Natural killer cell (primary cell): ENCODE measurements around the gene TMEM161B. TPM values are rescaled to one million over a fixed set of nuclear protein-coding genes. Genes with fewer than 3 reads are reported as not detected.
"Not testable (repeated sequence)": the region's sequence is repeated elsewhere in the genome, so short reads cannot be mapped to it uniquely, and the experiment has no call there.

Source experiments
- ATAC-seq, 3 donors: fragments of 150-1000 bp in 2 of 3; fragments of 200-7000 bp in 1 of 3; cut with Tn5 transposase; 1 replicate in 1 of 3; 2 replicates in 2 of 3; pipeline ENCODE4 v1.10.0; 2021; ENCODE audit warnings: mild to moderate bottlenecking in 2 of 3, moderate library complexity in 2 of 3
- DNase-seq, 2 donors: peaks; one replicate each; pipeline versions ENCODE4 v3.0.0 to v3.0.0-alpha.2; 2013 to 2021; ENCODE audit warnings: mixed read lengths in 1 of 2
- H3K27ac ChIP-seq: one replicate; pipeline ENCODE4 v1.5.1; 2013; ENCODE audit warnings: mild to moderate bottlenecking, low read length
- H3K27me3 ChIP-seq: one replicate; pipeline ENCODE4 v1.6.1; 2013; ENCODE audit warnings: low read length; ENCODE audit not compliant: control insufficient read depth, insufficient read depth
- H3K36me3 ChIP-seq: one replicate; pipeline ENCODE4 v1.6.1; 2013; ENCODE audit warnings: low read length; ENCODE audit not compliant: control insufficient read depth, insufficient read depth
- H3K4me1 ChIP-seq: one replicate; pipeline ENCODE4 v1.6.1; 2013; ENCODE audit warnings: low read length; ENCODE audit not compliant: control insufficient read depth, insufficient read depth
- H3K4me3 ChIP-seq: one replicate; pipeline ENCODE4 v1.5.1; 2013; ENCODE audit warnings: low read length
- H3K9me3 ChIP-seq: one replicate; pipeline ENCODE4 v1.6.1; 2013; ENCODE audit warnings: low read length; ENCODE audit not compliant: control insufficient read depth, insufficient read depth
- H3K27ac Mint-ChIP-seq, 2 donors: one replicate each; pipeline ENCODE4 v1.8.0; 2022; ENCODE audit warnings: mild to moderate bottlenecking in 2 of 2, mixed read lengths in 2 of 2, moderate library complexity in 1 of 2
- H3K27me3 Mint-ChIP-seq, 2 donors: one replicate each; pipeline ENCODE4 v1.8.0; 2022; ENCODE audit warnings: low read depth in 2 of 2, mixed read lengths in 2 of 2
- H3K36me3 Mint-ChIP-seq: one replicate; pipeline ENCODE4 v1.8.0; 2022; ENCODE audit warnings: mixed read lengths
- H3K4me1 Mint-ChIP-seq, 2 donors: one replicate each; pipeline ENCODE4 v1.8.0; 2022; ENCODE audit warnings: mixed read lengths in 2 of 2
- H3K4me3 Mint-ChIP-seq: one replicate; pipeline ENCODE4 v1.8.0; 2022; ENCODE audit warnings: mild to moderate bottlenecking, moderate library complexity, mixed read lengths
- H3K9me3 Mint-ChIP-seq, 2 donors: one replicate each; pipeline ENCODE4 v1.8.0; 2022; ENCODE audit warnings: mixed read lengths in 2 of 2
- CTCF ChIP-seq: fragments of 200-600 bp; IDR thresholded peaks from one replicate; pipeline ENCODE4 v1.8.0; 2022; ENCODE audit warnings: antibody characterized with exemption
- WGBS: methylation state at CpG from one replicate; pipeline ENCODE4 v1.1.7; 2013; ENCODE audit warnings: missing lambda C conversion rate; ENCODE audit not compliant: insufficient coverage; 5-methylcytosine and 5-hydroxymethylcytosine counted together
- intact Hi-C: fragments of 100-400 bp; cut with micrococcal nuclease; formaldehyde crosslinking; loops from one replicate; pipeline ENCODE4 v1.14.2; 2022
- total RNA-seq, 4 donors: library from RNA; stranded (reverse); fragments of 120-200 nt in 1 of 4; gene quantifications; one replicate each; pipeline versions ENCODE4 v1.2.3 to v1.2.4, GENCODE V29; 2013 to 2022

Gene TMEM161B
- total RNA-seq, 3 donors from 2014 or later (not counting 1 experiment from before 2014, with no cell fraction given), result 29.8 to 33.9 (median 33.2) TPM

GRCh38 chr5:88245241-88245892 lies 23.3 kb downstream of the TMEM161B start:
- TF ChIP-seq CTCF, result no peak
- ATAC-seq (no peak), DNase-seq (no peak)
- H3K4me1 ChIP-seq, result peaks cover 3% of the 10 kb centered on the region
- Mint-ChIP-seq H3K9me3 (no peaks in the 10 kb centered on the region), H3K4me3 (no peak overlapping the region), H3K4me1 (peaks cover 60 to 70% of the 10 kb centered on the region in 2 donors), H3K27ac (no peak overlapping the region), H3K36me3 (no peaks in the 10 kb centered on the region), H3K27me3 (no peaks in the 10 kb centered on the region)
- WGBS, result no CpG with 5 or more reads among the region's 1 CpG
- no peak overlapping the region for H3K27ac ChIP-seq
- no peaks in the 10 kb centered on the region for H3K9me3 ChIP-seq
- H3K27me3 ChIP-seq, result no peaks in the 10 kb centered on the region
- intact Hi-C loops, result no loop called here
- peaks cover 2% of the 10 kb centered on the region for H3K36me3 ChIP-seq
- no peak overlapping the region for H3K4me3 ChIP-seq

- Histone ChIP-seq H3K36me3 (peaks cover 8% of the 10 kb centered on the region), H3K27ac (no peak overlapping the region), H3K27me3 (no peaks in the 10 kb centered on the region), H3K4me1 (peaks cover 2% of the 10 kb centered on the region), H3K9me3 (no peaks in the 10 kb centered on the region), H3K4me3 (no peak overlapping the region)
- peaks cover 53 to 63% of the 10 kb centered on the region in 2 donors for H3K4me1 Mint-ChIP-seq
- intact Hi-C loops, result no loop called here
- no peaks in the 10 kb centered on the region for H3K36me3 Mint-ChIP-seq
- 95% methylated on average over 1 of the region's 2 CpGs for WGBS
- no peaks in the 10 kb centered on the region for H3K27me3 Mint-ChIP-seq
- H3K27ac Mint-ChIP-seq, result no peak overlapping the region
- no peaks in the 10 kb centered on the region for H3K9me3 Mint-ChIP-seq
- TF ChIP-seq CTCF, result no peak
- ATAC-seq (no peak), DNase-seq (no peak)
- H3K4me3 Mint-ChIP-seq, result no peak overlapping the region
Observed at GRCh38 chr5:88244686-88245085, 24.0 kb downstream of the TMEM161B start.

DNA sequence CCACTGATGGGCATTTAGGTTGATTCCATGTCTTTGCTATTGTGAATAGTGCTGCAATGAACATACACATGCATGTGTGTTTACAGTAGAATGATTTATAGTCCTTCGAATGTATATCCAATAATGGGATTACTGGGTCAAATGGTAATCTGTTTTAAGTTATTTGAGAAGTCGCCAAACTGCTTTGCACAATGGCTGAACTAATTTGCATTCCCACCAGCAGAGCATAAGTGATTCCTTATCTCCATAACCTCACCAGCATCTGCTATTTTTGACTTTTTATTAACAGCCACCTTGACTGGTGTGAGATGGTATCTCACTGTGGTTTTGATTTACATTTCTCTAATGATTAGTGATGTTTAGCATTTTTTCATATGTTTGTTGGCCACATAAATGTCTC lies 25.2 kb downstream of the TMEM161B start:
- H3K27me3 Mint-ChIP-seq, H3K27me3 ChIP-seq, H3K36me3 Mint-ChIP-seq, ATAC-seq, H3K27ac Mint-ChIP-seq, H3K4me3 Mint-ChIP-seq, H3K9me3 Mint-ChIP-seq, H3K27ac ChIP-seq, H3K4me3 ChIP-seq, intact Hi-C loops, H3K4me1 ChIP-seq, H3K9me3 ChIP-seq, DNase-seq: not testable (repeated sequence)
- H3K4me1 Mint-ChIP-seq, result peaks cover 41 to 51% of the 10 kb centered on the region in 2 donors
- 100% methylated on average over 2 of the region's 2 CpGs for WGBS
- H3K36me3 ChIP-seq, result peaks cover 12% of the 10 kb centered on the region

GRCh38 chr5:88238732-88239131 lies 29.9 kb downstream of the TMEM161B start:
- 76% methylated on average over 1 of the region's 4 CpGs for WGBS

More at GRCh38 chr5:88238732-88239131, 29.9 kb downstream of the TMEM161B start:
- TF ChIP-seq CTCF, result no peak
- intact Hi-C loops, result no loop called here
- Histone ChIP-seq H3K27me3 (no peaks in the 10 kb centered on the region), H3K9me3 (no peaks in the 10 kb centered on the region), H3K4me1 (no peaks in the 10 kb centered on the region), H3K4me3 (no peak overlapping the region), H3K27ac (no peak overlapping the region), H3K36me3 (peaks cover 14% of the 10 kb centered on the region)
- Mint-ChIP-seq H3K4me1 (peaks cover 15 to 21% of the 10 kb centered on the region in 2 donors), H3K27ac (no peak overlapping the region), H3K9me3 (no peaks in the 10 kb centered on the region), H3K36me3 (peaks cover 4% of the 10 kb centered on the region), H3K27me3 (no peaks in the 10 kb centered on the region), H3K4me3 (no peak overlapping the region)
- ATAC-seq (no peak), DNase-seq (no peak)
